ENCODE measurements around the gene CD48. TPM values are rescaled to one million over a fixed set of nuclear protein-coding genes. Genes with fewer than 3 reads are reported as not detected.

CD48 gene
- total RNA-seq, 2 donors from 2014 or later, result 1.9 to 5.5 TPM

GRCh38 chr1:160685266-160685665 lies 26.4 kb downstream of the CD48 start:
- intact Hi-C loops (cut with DNase I), result no loop called here
- DNase-seq (no peak), ATAC-seq (no peak)

- ATAC-seq, result no peak
Measured at GRCh38 chr1:160682983-160683865, 28.4 kb downstream of the CD48 start.

DNA sequence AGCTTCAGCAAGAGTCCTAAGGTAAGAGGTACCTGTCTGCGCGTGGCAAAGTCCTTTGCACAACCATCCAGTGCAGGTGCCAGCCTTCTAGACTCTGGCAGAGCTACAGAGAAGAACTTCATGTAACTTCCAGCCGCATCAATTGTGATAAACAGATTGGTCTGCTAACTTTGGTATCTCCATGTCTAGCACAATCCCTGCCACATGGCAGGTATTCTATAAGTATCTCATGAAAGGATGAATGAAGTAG lies 29.8 kb downstream of the CD48 start:
- no peak for DNase-seq
- intact Hi-C loops (cut with DNase I), result no loop called here
- ATAC-seq, result no peak

More at GRCh38 chr1:160682983-160683865, 28.4 kb downstream of the CD48 start:
- DNase-seq, result no peak
- intact Hi-C loops (cut with DNase I), result no loop called here

GRCh38 chr1:160681066-160681890 lies 30.3 kb downstream of the CD48 start:
- ATAC-seq (peak; percentile 79 to 82), DNase-seq (peak; percentile 79)
- intact Hi-C loops (cut with DNase I), result no loop called here

DNA sequence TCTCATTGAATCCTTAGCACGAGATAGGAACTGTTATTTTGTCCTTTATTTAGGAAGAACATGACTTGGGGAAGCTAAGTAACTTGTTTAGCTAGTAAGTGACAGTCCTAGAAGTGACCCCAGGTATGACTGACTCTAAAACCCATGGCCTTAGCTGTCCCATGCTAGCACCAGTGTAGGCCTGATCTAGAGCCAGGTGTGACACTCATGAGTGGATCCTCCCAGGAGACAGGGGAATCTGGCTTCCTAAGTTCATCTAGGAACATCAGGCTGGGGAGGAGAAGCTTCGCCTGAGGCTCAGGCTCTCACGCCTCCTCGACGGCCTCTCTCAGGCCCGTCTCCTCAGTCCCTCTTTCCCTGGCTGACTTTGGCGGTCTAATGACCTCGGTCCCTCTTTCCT lies 31.2 kb downstream of the CD48 start:
- ATAC-seq (no peak), DNase-seq (no peak)
- intact Hi-C loops (cut with DNase I), result no loop called here

- intact Hi-C loops (cut with DNase I), result no loop called here
- no peak for ATAC-seq
- DNase-seq, result no peak
Measured at GRCh38 chr1:160679893-160680292, 31.7 kb downstream of the CD48 start.

DNA sequence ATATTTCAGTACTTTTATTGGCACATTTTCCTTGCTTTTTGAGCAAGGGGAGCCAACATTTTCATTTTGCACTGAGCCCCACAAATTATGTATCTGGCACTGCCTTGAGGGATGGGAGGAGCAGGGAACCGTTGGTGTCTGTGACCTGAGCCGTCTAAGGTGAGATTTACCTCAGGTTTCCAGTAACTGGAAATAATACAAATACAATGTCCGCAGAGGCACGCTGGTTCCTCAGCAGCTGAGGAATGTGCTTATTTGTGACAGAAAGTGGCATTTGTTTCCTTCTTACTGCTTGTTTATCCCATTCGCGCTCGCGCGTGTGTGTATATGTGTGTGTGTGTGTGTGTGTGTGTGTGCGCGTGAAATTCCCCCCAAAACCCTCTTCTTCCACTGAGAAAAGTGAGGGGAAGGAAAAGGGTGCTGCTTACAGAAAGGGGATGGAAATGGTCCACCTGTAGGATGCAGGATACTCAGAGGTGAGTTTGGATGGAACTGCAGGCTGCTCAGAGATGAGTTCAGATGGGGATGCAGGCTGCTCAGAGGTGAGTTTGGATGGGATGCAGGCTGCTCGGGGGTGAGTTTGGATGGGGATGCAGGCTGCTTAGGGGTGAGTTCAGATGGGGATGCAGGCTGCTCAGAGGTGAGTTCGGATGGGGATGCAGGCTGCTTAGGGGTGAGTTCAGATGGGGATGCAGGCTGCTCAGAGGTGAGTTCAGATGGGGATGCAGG lies 34.6 kb downstream of the CD48 start:
- no peak for DNase-seq
- no peak for ATAC-seq
- intact Hi-C loops (cut with DNase I), result no loop called here

DNA sequence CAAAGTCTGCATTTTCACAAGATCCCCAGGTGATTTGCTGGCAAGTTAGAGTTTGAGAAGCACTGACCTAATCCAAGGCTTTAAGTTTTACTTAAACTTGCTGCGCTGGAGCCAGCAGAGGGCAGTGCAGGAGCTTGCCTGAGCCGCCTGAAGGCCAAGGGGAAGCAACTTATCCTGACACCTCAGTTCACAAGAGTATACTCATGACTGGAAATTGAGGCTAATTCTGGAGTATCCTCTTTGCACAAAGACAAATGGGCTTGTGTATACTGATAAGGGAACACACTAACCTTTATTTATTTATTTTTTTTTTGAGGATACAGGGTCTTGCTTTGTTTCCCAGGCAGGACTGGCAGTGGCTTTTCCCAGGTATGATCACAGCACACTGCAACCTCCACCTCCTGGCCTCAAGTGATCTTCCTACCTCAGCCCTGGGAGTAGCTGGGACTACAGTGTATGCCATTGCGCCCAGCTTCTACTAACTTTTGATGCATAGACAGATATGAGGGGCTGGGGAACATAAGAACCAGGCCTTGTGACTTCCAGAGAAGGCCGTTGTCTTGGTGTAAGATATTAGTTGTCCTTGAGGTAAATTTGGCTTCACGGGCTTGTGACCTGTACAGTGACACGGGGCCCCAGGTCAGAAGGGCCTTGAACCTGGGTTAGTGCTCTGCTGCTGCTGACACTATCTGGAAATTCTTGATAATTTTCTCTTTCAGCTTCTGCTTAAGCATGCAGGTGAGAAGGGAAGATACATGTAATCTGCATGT lies 35.8 kb downstream of the CD48 start:
- ATAC-seq, result peak; percentile 88 to 89
- intact Hi-C loops (cut with DNase I), result no loop called here

DNA sequence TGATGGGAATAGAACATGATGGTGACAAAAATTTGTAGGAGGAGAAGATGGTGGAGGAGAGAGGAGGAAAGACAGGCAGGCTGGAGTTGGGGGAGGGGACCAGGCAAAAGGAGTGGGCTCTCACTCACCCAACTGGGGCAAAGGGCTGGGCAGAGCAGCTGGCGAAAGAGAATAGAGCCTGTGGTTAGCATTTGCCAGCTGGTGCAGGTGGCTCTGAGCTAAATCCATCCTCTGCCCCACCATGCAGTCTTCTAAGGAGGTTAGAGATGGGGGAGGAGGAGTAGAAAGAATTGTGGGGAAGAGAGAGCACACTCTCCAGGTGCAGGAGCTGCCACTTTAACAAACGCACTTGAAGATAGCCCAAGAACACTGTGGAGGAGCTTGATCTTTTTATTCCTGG lies 37.2 kb downstream of the CD48 start:
- DNase-seq (no peak), ATAC-seq (no peak)
- intact Hi-C loops (cut with DNase I), result no loop called here

More for the DNA sequence above, 35.8 kb downstream of the CD48 start:
- peak; percentile 78 for DNase-seq

DNA sequence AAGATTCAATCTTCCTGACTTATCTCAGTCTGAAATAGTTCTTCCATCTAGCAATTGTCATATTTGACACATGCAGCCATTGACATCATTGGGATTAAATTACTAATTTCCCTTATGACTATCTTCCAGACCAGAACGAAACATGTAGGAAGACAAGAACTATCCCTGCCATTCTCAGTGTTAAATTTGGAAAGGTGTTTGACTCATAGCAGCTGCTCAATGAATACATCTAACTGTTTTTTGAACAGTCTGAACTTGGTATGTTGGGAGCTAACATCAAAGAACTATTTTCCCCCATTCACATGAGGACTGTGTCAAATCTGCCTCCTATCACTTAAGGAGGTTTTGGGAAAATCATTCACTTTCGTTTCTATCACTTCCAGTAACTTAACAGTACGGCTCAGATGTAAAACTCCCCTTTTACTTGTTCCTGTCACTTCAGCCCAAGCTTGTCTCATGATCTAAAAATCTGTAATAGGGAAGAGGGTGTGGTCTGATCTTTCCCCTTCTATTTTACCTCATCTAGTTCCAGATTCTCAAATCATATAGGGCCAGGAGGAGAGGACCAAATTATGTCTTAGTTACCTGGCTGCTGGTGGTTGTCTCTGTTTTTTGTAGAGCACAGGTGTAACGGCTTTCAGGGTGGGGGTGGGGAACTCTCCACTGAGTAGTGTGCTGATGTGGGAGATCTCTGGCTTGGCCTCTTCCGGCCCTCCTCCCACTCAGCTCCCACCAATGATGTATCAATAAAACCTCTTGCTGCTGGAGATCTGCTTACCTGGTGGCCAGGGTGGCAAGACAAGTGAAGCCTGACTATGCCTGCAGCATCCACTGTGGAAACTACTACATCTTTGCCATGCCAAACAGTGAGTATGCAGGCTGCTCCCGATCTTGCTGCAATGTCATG lies 38.6 kb downstream of the CD48 start:
- intact Hi-C loops (cut with DNase I), result no loop called here
- ATAC-seq (no peak), DNase-seq (no peak)

- ATAC-seq (no peak), DNase-seq (no peak)
- intact Hi-C loops (cut with DNase I), result no loop called here
Measured at GRCh38 chr1:160671603-160672517, 39.8 kb downstream of the CD48 start.

- intact Hi-C loops (cut with DNase I), result no loop called here
- ATAC-seq (no peak), DNase-seq (no peak)
Measured at GRCh38 chr1:160670701-160671100, 40.9 kb downstream of the CD48 start.

DNA sequence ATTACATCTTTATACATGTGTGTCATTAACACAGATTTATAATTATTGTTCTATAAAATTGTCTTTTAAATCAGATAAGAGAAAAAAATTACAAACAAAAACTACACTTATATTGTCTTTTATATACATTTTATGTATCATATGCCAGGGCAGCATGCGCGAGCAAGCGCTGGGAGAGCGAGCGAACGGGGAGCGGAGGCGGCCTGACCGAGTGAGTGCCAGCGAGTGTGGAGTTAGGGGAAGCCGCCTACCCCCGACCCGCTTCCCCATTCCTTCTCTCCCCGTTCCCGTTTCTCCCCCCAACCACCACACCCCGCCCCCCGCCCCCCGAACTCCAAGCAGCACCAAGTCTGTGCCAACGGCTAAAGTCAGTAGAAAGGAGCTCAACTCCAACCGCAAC lies 41.8 kb downstream of the CD48 start:
- no peak for ATAC-seq
- intact Hi-C loops (cut with DNase I), result no loop called here
- DNase-seq, result no peak

DNA sequence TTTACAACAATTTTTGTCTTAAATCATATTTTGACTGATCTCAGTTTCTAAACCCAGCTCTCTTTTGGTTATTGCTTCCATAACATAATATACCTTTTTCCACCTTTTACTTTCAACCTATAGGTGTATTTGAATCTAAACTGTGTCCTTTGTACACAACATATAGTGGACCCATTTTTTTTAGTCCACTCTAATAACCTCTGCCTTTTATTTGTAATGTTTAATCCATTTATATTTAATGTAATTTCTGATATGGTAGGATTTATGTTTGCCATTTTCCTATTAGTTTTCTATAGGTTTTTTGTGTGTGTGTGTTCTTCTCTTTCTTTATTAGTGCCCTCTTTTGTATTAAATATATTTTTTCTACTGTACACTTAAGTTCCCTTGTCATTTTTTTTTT lies 42.3 kb downstream of the CD48 start:
- no peak for ATAC-seq
- intact Hi-C loops (cut with DNase I), result no loop called here
- no peak for DNase-seq

- intact Hi-C loops (cut with DNase I), result no loop called here
- no peak for ATAC-seq
- DNase-seq, result no peak
Measured at GRCh38 chr1:160667896-160668295, 43.7 kb downstream of the CD48 start.

GRCh38 chr1:160666079-160666442 lies 45.6 kb downstream of the CD48 start:
- intact Hi-C loops (cut with DNase I), result no loop called here
- DNase-seq (no peak), ATAC-seq (peak; percentile 23 to 33)

GRCh38 chr1:160665330-160666078 lies 46.1 kb downstream of the CD48 start:
- peak; percentile 57 to 70 for ATAC-seq
- peak; percentile 82 for DNase-seq
- intact Hi-C loops (cut with DNase I), result no loop called here

All from left cardiac atrium (tissue), 4 donors.